OCI-M2 (cell line): Measurements from ENCODE around the gene OR13C5.
"Not testable (repeated sequence)": the region's sequence is repeated elsewhere in the genome, so short reads cannot be mapped to it uniquely, and the experiment has no call there.

Experiments
- DNase-seq: peaks from one replicate; lab custom pipeline; 2025; ENCODE audit not compliant: unreplicated experiment; lab: John Stamatoyannopoulos, UW

Gene OR13C5

DNA sequence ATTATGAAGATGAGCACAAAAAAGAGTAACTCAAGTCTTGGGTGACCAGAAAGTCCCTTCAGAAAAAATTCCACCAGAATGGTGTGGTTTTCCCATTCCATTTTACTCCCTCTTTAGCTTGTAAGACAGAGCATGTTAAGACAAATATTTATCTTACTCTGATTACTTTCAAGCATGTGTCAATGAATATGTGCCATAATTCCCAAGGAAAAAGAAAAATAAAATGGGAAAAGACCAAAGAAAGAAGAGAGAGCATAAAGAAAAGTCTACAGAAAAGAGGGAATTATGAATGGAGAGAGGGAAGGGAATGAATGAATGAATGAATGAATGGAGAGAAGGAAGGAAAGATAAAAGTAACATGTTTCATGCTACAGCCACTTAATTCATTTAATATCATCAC, at the start of gene OR13C5:
TSS of gene OR13C5 (minus strand) at position 101 of the 400 bp plus-strand sequence. CDS start at position 101, 0 bp downstream.
- not testable (repeated sequence) for DNase-seq

DNA sequence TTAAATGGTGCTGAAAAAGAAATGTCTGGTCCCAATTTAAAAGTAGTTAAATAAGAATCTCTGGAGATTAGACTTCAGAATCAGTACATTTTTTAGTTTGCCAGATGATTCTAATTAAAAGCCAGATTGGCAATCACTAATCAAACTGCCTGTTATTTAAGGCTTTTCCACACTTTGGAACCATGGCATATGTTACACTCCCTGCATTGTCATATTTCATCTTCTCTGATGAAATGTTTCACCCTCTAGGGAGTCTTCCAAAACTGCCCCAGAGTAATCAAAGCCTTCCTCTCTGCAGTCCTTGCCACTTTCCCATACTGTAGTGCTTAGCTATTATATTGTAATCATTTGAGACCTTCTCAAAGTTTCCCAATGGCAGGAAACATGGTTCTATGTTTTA, 36.2 kb upstream of the OR13C5 start:
- DNase-seq: no peak

DNA sequence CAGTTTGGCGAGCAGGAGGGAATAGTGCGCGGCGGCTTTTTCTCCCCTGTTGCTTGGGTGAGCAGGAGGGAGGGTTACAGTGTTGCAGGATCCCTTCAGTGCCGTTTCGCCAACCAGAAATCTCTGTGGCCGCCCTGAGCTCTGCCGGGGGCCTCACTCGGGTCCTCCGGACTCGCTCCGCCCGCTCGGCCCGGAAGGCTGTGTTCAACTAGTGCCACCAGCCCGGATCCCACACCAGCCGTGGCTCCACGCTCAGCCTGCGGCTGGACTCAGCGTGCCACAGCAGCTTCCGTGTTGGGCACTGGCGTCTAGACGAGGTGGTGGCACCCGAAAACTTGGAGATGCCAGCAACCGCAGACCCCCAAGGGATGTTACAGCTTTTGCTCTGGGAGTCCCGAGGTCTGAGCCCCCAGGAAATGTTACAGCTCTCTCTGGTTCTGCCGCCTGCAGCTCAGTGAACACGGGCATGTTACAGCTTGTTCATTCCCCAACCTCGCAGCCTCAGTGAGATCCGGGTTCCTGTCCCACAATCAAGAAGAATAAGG, 34.8 kb upstream of the OR13C5 start:
- DNase-seq: no peak

DNA sequence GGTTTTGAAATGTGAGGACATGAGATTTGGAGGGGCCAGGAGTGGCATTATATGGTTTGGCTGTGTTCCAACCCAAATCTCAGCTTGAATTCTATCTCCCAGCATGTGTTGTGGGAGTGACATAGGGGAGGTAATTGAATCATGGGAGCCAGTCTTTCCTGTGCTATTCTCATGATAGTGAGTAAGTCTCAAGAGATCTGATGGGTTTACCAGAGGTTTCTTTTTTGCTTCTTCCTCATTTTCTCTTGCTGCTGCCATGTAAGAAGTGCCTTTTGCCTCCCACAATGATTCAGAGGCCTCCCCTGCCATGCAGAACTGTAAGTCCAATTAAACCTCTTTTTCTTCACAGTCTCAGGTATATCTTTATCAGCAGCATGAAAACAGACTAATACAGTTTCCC, 26.8 kb upstream of the OR13C5 start:
- not testable (repeated sequence) for DNase-seq

DNA sequence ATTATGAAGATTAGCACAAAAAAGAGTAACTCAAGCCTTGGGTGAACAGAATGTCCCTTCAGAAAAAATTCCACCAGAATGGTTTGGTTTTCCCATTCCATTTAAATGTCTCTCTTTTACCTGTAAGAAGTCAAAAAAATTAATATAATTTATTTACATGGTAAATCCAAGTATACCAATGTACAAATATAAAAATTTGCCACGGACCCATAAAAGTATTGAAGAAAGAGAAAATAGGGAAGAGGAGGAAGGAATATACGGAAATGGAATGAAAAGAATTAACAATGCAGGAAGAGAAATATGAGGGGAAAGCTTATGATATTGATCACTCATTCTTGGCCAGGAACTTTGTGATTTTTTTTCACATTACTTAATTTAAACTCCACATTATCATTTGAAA, 18.9 kb upstream of the OR13C5 start, which contains the start of gene OR13C9:
TSS of gene OR13C9 (minus strand) at position 101 of the 400 bp plus-strand sequence. CDS start at position 101, 0 bp downstream.
- DNase-seq: no peak

GRCh38 chr9:104617418-104617817, 18.2 kb upstream of the OR13C5 start:
- no peak for DNase-seq

- DNase-seq: no peak
Observed at GRCh38 chr9:104611213-104611612, 12.0 kb upstream of the OR13C5 start.

- no peak for DNase-seq
Observed at GRCh38 chr9:104608336-104608735, 9.1 kb upstream of the OR13C5 start.

DNA sequence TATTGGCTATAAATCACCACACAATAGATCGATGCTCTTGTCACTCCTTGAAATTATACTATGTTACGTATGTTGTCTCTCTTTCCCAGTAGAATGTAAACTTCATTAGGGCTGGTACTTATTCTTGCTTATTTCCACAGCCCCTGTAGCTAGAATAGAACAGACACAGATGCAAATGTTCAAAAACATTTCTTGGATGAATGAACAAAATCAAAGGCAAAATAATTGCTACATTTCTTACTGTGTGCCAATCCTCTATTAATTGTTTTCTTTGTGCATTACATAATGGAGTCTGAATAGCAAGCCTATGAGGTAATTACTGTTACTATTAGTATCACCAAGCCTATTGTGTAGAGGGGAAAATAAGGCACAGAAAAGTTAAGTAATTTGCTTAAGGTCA, 6.9 kb upstream of the OR13C5 start:
- DNase-seq: no peak

GRCh38 chr9:104605527-104605926, 6.3 kb upstream of the OR13C5 start, which contains the start of gene OR13C2:
TSS of gene OR13C2 (minus strand) at chr9:104605627. CDS start at chr9:104605627, 0 bp downstream.
- DNase-seq: not testable (repeated sequence)

GRCh38 chr9:104604801-104605200, 5.6 kb upstream of the OR13C5 start:
- no peak for DNase-seq

- not testable (repeated sequence) for DNase-seq
Observed at GRCh38 chr9:104598749-104599148, 464 bp downstream of the OR13C5 start.

DNA sequence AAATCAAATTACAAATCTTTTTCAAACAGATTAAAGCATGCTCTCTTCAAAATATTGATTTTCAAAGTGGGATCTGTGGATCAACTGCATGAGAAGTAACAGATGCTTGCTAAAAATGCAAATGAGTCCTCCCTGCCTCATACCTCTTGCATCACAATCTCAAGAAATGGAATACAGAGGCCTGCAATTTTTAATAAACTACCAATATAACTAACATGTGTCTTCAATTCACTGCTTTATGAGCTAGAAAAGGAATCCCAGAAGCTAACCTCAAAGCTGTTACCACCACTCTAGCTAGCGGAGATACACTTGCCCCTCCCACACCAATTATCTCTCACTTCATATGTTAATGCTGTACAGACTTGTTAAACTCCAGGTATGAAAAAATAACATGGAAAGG, 9.6 kb downstream of the OR13C5 start:
- DNase-seq: no peak

- no peak for DNase-seq
Observed at GRCh38 chr9:104586496-104587180, 12.6 kb downstream of the OR13C5 start.

GRCh38 chr9:104580562-104580961, 18.7 kb downstream of the OR13C5 start:
- DNase-seq: no peak

DNA sequence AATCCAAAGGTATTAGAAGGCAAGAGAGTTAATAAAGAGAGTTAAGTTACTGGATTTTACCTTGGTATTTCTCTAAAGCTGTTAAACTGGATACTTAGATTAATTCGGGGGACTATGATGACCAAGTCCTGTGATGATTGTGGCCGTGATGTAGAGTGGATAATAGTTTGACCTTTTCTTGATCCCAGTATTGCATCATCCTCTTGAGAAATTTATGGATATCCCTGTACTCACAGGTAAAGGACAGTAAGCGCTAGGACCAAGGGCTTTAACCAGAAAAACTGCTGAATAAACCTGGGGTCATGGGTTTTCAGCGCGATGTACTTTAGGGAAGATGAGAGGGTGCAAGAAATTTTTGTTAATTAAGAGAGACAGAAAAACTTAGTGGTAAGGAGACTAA, 21.9 kb downstream of the OR13C5 start:
- no peak for DNase-seq

DNA sequence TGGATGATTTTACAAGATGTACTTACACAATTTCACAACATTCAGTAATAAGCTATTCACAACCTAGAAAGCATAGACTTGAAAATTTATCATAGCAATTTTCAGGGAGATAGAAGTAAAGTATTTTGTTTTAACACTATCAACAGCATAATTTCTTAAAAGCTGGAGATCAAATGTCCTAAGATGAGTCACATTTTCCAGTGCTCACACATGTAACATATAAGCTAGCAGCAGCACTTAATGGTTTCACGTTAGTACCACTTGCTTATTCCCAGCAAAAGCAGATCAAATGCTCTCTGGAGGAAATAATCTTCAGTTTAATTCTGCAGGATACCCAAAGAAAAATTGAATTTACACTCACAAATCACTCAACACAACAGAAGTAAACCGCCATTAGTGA, 23.8 kb downstream of the OR13C5 start:
- DNase-seq: no peak

DNA sequence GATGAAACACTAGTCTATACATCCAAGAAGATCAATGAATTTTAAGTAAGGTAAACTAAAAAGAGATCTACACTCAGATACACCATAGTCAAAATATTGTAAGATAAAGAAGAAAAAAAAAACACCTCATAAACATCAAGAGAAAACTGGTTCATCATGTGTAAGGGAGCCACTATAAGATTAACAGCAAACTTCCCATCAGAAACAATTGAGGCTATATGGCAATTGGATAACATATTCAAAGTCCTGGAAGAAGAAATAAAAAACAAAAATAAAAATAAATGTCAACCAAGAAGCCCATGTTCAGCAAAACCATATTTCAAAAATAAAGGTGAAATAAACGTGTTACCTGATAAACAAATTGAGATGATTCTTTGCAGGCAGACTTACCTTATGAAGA, 26.6 kb downstream of the OR13C5 start:
- no peak for DNase-seq

GRCh38 chr9:104568868-104569267, 30.3 kb downstream of the OR13C5 start, which contains the start of gene OR13C8:
TSS of gene OR13C8 (plus strand) at chr9:104569168. CDS start at chr9:104569168, 0 bp downstream.
- no peak for DNase-seq

DNA sequence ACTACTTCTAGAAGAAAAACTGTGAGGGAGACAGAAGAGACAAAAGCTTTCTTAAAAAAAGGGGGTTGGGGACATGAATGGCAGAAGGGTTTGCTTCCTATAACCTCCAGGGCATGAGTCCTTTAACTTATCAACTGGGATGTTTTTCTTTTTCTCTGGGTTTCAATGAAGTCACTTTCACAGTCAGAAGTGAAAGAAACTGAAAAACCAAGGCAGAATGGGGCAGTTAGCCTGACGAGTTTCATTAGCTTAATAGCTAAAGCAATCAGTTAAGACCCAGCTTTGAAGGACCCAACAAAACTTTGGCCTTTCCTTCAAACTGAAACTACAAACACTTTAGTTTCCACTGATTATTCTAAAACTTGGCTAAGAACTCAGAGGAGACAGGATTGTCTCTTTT, 34.9 kb downstream of the OR13C5 start:
- no peak for DNase-seq

DNA sequence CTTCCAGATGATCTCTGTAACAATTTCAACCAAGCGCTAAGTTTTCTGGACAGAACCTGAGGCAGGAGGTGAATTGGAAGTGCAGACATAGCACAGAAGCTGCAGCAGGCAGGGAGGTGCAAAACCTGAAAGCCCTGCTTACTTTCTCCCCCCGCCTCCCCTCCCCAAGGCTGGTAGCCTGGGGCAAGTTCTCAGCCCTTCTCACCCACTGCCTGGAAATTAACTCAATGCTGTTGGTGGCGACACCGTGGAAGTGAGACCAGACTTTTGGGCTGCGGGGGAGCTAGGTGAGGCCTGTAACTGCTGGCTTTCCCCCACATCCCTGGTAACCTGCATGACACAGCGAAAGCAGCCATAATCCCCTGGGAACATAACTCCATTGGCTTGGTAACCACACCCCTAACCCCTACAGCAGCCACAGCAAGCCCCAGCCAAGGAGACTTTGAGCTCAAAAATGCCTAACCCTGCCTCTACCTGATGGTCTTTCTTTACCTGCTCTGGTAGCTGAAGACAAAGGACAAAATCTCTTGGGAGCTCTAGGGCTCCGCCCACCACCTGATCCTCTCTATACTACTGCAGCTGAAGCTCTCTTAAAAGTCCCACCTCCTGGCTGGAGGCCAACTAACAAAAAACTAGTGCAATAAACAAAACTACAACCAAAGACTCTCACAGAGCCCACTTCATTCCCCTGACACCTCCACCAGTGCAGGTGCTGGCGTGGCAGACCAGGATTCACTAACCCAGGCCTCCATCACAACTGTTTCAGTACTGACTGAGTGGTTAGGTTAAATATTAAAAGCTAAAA, 42.2 kb downstream of the OR13C5 start:
- DNase-seq: no peak

- no peak for DNase-seq
Observed at GRCh38 chr9:104555521-104555920, 43.7 kb downstream of the OR13C5 start.
